Measurements from ENCODE around the gene SAG. TPM values are rescaled to one million over a fixed set of nuclear protein-coding genes. Genes with fewer than 3 reads are reported as not detected.

SAG gene
- total and polyA plus RNA-seq, 2 experiments from 2014 or later, result not detected

DNA sequence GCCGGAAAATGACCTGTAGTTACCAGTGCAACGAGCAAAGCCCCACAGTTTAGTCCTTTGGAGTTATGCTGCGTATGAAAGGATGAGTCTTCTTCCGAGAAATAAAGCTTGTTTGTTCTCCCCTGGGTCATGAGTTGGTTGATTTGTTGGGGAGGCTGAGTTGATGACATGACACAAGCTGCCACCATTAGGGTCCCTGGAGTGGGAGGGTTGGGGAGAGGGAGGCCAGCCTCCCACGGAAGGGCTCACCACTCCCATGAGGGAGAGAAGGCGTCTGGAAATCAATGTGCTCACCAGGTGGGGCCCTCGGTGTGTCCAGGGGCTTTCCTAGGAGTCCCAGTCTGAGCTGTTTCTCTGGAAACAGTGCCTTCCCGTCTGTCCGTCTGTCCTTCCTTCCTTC lies 39.3 kb downstream of the SAG start (continued):
- TF ChIP-seq ZNF462 (CRISPR knock-in tag; IDR thresholded peaks at IDR 0.05), result no peak

DNA sequence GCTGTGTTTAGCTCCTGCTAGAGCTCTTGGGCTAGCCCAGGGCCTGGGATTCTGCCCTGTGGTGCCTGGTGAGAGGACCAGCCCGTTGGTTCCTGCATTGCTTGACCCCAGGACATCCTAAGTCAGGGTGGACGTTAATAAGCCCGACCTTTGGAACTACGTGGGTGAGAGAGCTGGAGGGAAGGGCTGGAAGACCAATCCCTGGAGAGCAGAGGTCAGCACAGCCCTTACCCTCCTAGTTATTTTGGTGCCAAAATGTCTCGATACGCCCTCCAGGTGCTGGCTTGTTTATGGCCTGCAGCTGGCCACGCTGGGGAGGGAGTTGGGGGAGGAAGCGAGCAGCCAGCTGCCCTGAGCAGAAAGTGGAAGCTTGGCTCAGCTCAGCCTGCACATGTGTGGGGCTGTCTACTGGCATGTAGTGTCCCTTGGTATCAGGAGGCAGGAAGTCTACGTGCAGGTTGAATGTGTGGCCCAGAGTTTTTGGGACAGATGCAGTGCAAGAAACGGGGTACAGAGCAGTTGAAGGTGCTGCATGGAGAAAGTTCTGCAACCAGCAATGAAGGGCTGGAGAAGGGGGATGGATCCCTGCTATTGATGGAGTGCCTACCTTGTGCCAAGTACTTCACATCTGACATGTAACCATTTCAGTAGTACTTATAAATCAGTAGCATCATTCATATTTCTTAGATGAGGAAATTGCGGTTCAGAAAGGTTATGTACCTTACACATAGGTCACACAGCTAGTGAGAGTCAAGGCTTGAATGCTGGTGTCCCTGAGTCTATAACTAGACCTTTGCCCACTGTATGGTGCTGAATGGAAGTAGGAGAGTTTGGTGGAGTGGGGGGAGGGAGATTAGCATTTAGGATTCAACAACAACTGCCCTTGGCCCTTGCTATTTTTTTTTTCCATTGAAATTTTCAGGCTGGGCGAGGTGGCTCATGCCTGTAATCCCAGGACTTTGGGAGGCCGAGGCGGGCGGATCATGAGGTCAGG lies 41.7 kb downstream of the SAG start:
- no peaks in the 10 kb centered on the region for H4K20me1 ChIP-seq (replicated peaks; ENCODE audit: insufficient read depth)
- Mint-ChIP-seq H3K4me3 (no peak overlapping the region), H3K27me3 (ENCODE audit: insufficient read depth, low read depth, poor library complexity) (peaks cover 30% of the 10 kb centered on the region), H3K4me1 (peaks cover 6% of the 10 kb centered on the region), H3K9me3 (no peaks in the 10 kb centered on the region; the same call in 2 of the 3 replicates), H3K27ac (no peak overlapping the region), H3K36me3 (ENCODE audit: low read depth) (no peaks in the 10 kb centered on the region)
- peaks cover 17% of the 10 kb centered on the region for H3K27me3 ChIP-seq (ENCODE audit: insufficient read depth)
- H3K4me2 ChIP-seq, result no peak overlapping the region
- no peak overlapping the region for H3K27ac ChIP-seq (ENCODE audit: low read depth)
- DNase-seq (ENCODE audit: low spot score) (no peak), ATAC-seq (no peak)
- H3K79me2 ChIP-seq (replicated peaks; ENCODE audit: insufficient read depth), result no peaks in the 10 kb centered on the region
- 0 out of 2 replicates have a peak overlapping the region, but pooled peaks have one; percentile 23 for H2AFZ ChIP-seq
- H3K9me2 ChIP-seq (ENCODE audit: insufficient read depth), result no peaks in the 10 kb centered on the region
- H3K36me3 ChIP-seq (ENCODE audit: insufficient read depth), result no peaks in the 10 kb centered on the region
- no peaks in the 10 kb centered on the region for H3F3A ChIP-seq (replicated peaks; ENCODE audit: low read depth)
- no peaks in the 10 kb centered on the region; the same call in 1 of the 2 replicates for H3K4me1 ChIP-seq (ENCODE audit: insufficient read depth)
- H3K4me3 ChIP-seq, result no peak overlapping the region
- no peak for TF ChIP-seq CTCF (conservative IDR thresholded peaks at IDR 0.05; ENCODE audit: low read depth in 2 of 2)
- TF ChIP-seq EZH2phosphoT487 (IDR thresholded peaks at IDR 0.05; ENCODE audit: unreplicated experiment), result no peak
- TF ChIP-seq JUNB (IDR thresholded peaks at IDR 0.05; ENCODE audit: unreplicated experiment), result no peak
- TF ChIP-seq, protein P1, sequence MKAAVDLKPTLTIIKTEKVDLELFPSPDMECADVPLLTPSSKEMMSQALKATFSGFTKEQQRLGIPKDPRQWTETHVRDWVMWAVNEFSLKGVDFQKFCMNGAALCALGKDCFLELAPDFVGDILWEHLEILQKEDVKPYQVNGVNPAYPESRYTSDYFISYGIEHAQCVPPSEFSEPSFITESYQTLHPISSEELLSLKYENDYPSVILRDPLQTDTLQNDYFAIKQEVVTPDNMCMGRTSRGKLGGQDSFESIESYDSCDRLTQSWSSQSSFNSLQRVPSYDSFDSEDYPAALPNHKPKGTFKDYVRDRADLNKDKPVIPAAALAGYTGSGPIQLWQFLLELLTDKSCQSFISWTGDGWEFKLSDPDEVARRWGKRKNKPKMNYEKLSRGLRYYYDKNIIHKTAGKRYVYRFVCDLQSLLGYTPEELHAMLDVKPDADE (IDR thresholded peaks at IDR 0.05), result no peak
- TF ChIP-seq, protein P2, sequence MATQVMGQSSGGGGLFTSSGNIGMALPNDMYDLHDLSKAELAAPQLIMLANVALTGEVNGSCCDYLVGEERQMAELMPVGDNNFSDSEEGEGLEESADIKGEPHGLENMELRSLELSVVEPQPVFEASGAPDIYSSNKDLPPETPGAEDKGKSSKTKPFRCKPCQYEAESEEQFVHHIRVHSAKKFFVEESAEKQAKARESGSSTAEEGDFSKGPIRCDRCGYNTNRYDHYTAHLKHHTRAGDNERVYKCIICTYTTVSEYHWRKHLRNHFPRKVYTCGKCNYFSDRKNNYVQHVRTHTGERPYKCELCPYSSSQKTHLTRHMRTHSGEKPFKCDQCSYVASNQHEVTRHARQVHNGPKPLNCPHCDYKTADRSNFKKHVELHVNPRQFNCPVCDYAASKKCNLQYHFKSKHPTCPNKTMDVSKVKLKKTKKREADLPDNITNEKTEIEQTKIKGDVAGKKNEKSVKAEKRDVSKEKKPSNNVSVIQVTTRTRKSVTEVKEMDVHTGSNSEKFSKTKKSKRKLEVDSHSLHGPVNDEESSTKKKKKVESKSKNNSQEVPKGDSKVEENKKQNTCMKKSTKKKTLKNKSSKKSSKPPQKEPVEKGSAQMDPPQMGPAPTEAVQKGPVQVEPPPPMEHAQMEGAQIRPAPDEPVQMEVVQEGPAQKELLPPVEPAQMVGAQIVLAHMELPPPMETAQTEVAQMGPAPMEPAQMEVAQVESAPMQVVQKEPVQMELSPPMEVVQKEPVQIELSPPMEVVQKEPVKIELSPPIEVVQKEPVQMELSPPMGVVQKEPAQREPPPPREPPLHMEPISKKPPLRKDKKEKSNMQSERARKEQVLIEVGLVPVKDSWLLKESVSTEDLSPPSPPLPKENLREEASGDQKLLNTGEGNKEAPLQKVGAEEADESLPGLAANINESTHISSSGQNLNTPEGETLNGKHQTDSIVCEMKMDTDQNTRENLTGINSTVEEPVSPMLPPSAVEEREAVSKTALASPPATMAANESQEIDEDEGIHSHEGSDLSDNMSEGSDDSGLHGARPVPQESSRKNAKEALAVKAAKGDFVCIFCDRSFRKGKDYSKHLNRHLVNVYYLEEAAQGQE (IDR thresholded peaks at IDR 0.05; ENCODE audit: unreplicated experiment), result no peak
- TF ChIP-seq STAT1 (IDR thresholded peaks at IDR 0.05; ENCODE audit: unreplicated experiment), result no peak
- TF ChIP-seq ZNF114 (CRISPR knock-in tag; IDR thresholded peaks at IDR 0.05), result no peak
- no peak for TF ChIP-seq ZNF331 (CRISPR knock-in tag; IDR thresholded peaks at IDR 0.05; ENCODE audit: low read depth)
